ENCODE data around the gene IFITM5.

- TF ChIP-seq CTCF (IDR thresholded peaks at IDR 0.05) = no peak
- TF ChIP-seq EP300 (IDR thresholded peaks at IDR 0.05) = no peak
Observed at GRCh38 chr11:315051-315481, 15.7 kb upstream of the IFITM5 start.

All from suprapubic skin (tissue), 3 donors.